IMR-90 (cell line): ENCODE results near the gene KBTBD12. TPM values are rescaled to one million over a fixed set of nuclear protein-coding genes. Genes with fewer than 3 reads are reported as not detected.
A peak's percentile ranks its signal among the peaks of the same experiment; 100 is the strongest.

Experiments used
- ATAC-seq: fragments of 200-7000 bp; cut with Tn5 transposase; 2 replicates; pipeline ENCODE4 v1.9.1; 2020; ENCODE audit warnings: low read depth, mild to moderate bottlenecking, moderate library complexity
- BruUV-seq: library from RNA; stranded (reverse); fragments of 400-500 nt; replicated peaks from 2 replicates; lab custom pipeline; 2021; lab: Mats Ljungman, UMichigan
- CTCF ChIA-PET: fragments of 300-600 bp; formaldehyde crosslinking; extraction: SDS; loops from one replicate; lab custom pipeline; 2021; ENCODE audit warnings: antibody characterized with exemption; lab: Yijun Ruan, JAX
- POLR2A ChIA-PET: fragments of 300-600 bp; sonication (Branson Sonifier 250); formaldehyde crosslinking; loops from one replicate; lab custom pipeline; 2022; ENCODE audit warnings: antibody characterized with exemption; ENCODE audit not compliant: unreplicated experiment; lab: Charles Lee
- DNase-seq: peaks from one replicate; pipeline ENCODE4 v3.0.0; 2013
- H2AFZ ChIP-seq: replicated peaks from 2 replicates; pipeline ENCODE3; 2013; ENCODE audit warnings: low read length, mild to moderate bottlenecking; ENCODE audit not compliant: poor library complexity
- H2AK5ac ChIP-seq: 2 replicates; pipeline ENCODE4 v1.6.1; 2013; ENCODE audit warnings: low read depth, low read length, inconsistent platforms
- H2AK9ac ChIP-seq: replicated peaks from 2 replicates; pipeline ENCODE3; 2013; ENCODE audit warnings: mild to moderate bottlenecking, low read depth, low read length, moderate library complexity; ENCODE audit not compliant: poor library complexity
- H2BK120ac ChIP-seq: 2 replicates; pipeline ENCODE4 v1.6.1; 2013; ENCODE audit warnings: low read depth, low read length, inconsistent platforms
- H2BK15ac ChIP-seq: 3 replicates; pipeline ENCODE4 v1.6.1; 2013; ENCODE audit warnings: low read depth, low read length, inconsistent platforms
- H2BK20ac ChIP-seq: 2 replicates; pipeline ENCODE4 v1.6.1; 2013; ENCODE audit warnings: low read depth, mild to moderate bottlenecking, inconsistent platforms, low read length, moderate library complexity
- H2BK5ac ChIP-seq: 2 replicates; pipeline ENCODE4 v1.6.1; 2013; ENCODE audit warnings: mild to moderate bottlenecking, low read depth, low read length, inconsistent platforms; ENCODE audit not compliant: poor library complexity, severe bottlenecking
- H3K14ac ChIP-seq: replicated peaks from 2 replicates; pipeline ENCODE4 v1.6.1; 2013; ENCODE audit warnings: low read depth, low read length, inconsistent platforms
- H3K18ac ChIP-seq: 2 replicates; pipeline ENCODE4 v1.6.1; 2013; ENCODE audit warnings: low read depth, low read length, control low read depth
- H3K23ac ChIP-seq: 2 replicates; pipeline ENCODE4 v1.6.1; 2013; ENCODE audit warnings: low read depth, low read length, inconsistent platforms
- H3K27ac ChIP-seq: 2 replicates; pipeline ENCODE4 v1.5.1; 2013; ENCODE audit warnings: mild to moderate bottlenecking, control low read depth, low read length; ENCODE audit not compliant: insufficient read depth
- H3K27me3 ChIP-seq: 2 replicates; pipeline ENCODE4 v1.6.1; 2013; ENCODE audit warnings: low read length; ENCODE audit not compliant: control insufficient read depth, insufficient read depth
- H3K36me3 ChIP-seq: 2 replicates; pipeline ENCODE4 v1.6.1; 2013; ENCODE audit warnings: low read length, mixed read lengths; ENCODE audit not compliant: control insufficient read depth, insufficient read depth
- H3K4ac ChIP-seq: 2 replicates; pipeline ENCODE4 v1.6.1; 2013; ENCODE audit warnings: low read depth, low read length, inconsistent platforms
- H3K4me1 ChIP-seq: 2 replicates; pipeline ENCODE4 v1.6.1; 2013; ENCODE audit warnings: low read length, mixed read lengths; ENCODE audit not compliant: control insufficient read depth, insufficient read depth
- H3K4me2 ChIP-seq: 2 replicates; pipeline ENCODE4 v1.6.1; 2013; ENCODE audit warnings: low read depth, mild to moderate bottlenecking, control low read depth, low read length, moderate library complexity
- H3K4me3 ChIP-seq: 2 replicates; pipeline ENCODE4 v1.5.1; 2013; ENCODE audit warnings: low read depth, mild to moderate bottlenecking, control low read depth, low read length, moderate library complexity; ENCODE audit not compliant: insufficient read depth
- H3K56ac ChIP-seq: 2 replicates; pipeline ENCODE4 v1.6.1; 2013; ENCODE audit warnings: low read length, inconsistent platforms; ENCODE audit not compliant: insufficient read depth; ENCODE audit errors: extremely low read depth
- H3K79me1 ChIP-seq, 2 experiments: 2 replicates each; pipeline ENCODE4 v1.6.1; 2013; ENCODE audit warnings: low read length in 2 of 2, inconsistent platforms in 1 of 2, low read depth in 1 of 2
- H3K9ac ChIP-seq: 2 replicates; pipeline ENCODE4 v1.6.1; 2013; ENCODE audit warnings: low read depth, low read length, control low read depth
- H3K9me1 ChIP-seq: 2 replicates; pipeline ENCODE4 v1.6.1; 2013; ENCODE audit warnings: low read length, inconsistent platforms; ENCODE audit not compliant: insufficient read depth
- H3K9me3 ChIP-seq: 2 replicates; pipeline ENCODE4 v1.6.1; 2013; ENCODE audit warnings: low read length; ENCODE audit not compliant: control insufficient read depth, insufficient read depth
- H4K20me1 ChIP-seq: 2 replicates; pipeline ENCODE4 v1.6.1; 2013; ENCODE audit warnings: low read length, inconsistent platforms; ENCODE audit not compliant: insufficient read depth
- H4K5ac ChIP-seq: 2 replicates; pipeline ENCODE4 v1.6.1; 2013; ENCODE audit warnings: mild to moderate bottlenecking, low read depth, low read length, control low read depth
- H4K8ac ChIP-seq, 2 experiments: 2 replicates each; pipeline ENCODE4 v1.6.1; 2013; ENCODE audit warnings: low read depth in 2 of 2, low read length in 2 of 2, control low read depth in 1 of 2, inconsistent platforms in 1 of 2
- H4K91ac ChIP-seq: 2 replicates; pipeline ENCODE4 v1.6.1; 2013; ENCODE audit warnings: low read depth, low read length, inconsistent platforms; ENCODE audit not compliant: insufficient read depth
- CHD1 ChIP-seq: IDR thresholded peaks from 2 replicates; pipeline ENCODE4 v1.6.1; 2012; ENCODE audit warnings: low read depth, low read length, improper control_type of control experiment
- RAD21 ChIP-seq: IDR thresholded peaks from 2 replicates; pipeline ENCODE4 v1.6.1; 2012; ENCODE audit warnings: low read length, improper control_type of control experiment
- SMC3 ChIP-seq: fragments of 150-350 bp; IDR thresholded peaks from 2 replicates; pipeline ENCODE4 v1.6.1; 2016; ENCODE audit warnings: low read depth, mild to moderate bottlenecking, antibody characterized with exemption, low read length, moderate library complexity
- WGBS, 2 experiments: methylation state at CpG; one replicate each; pipeline versions ENCODE4 v1.1.5 to v1.1.7; 2013; ENCODE audit warnings: missing lambda C conversion rate in 2 of 2; ENCODE audit not compliant: insufficient read length in 1 of 2; ENCODE audit errors: extremely low coverage in 2 of 2; 5-methylcytosine and 5-hydroxymethylcytosine counted together
- dilution Hi-C: fragments of 300-500 bp; cut with HindIII; formaldehyde crosslinking; loops from one replicate; pipeline ENCODE4 v1.14.3; 2018; ENCODE audit warnings: low sequenced_read_pairs; ENCODE audit not compliant: unreplicated experiment
- in situ Hi-C: fragments of 300-500 bp; cut with MboI; formaldehyde crosslinking; loops from 3 replicates; pipeline ENCODE4 v1.14.3; 2019; ENCODE audit warnings: low sequenced_read_pairs, inconsistent platforms, mixed read lengths
- intact Hi-C: fragments of 100-400 bp; cut with micrococcal nuclease; formaldehyde crosslinking; loops from 2 replicates; pipeline ENCODE4 v1.10.0; 2022
- polyA plus RNA-seq, 3 experiments: library from polyadenylated mRNA; depleted of rRNA; stranded (reverse); fragments of >200 nt; gene quantifications; 2 replicates each; pipeline ENCODE4 v1.2.3, GENCODE V29; 2012; ENCODE audit warnings: low replicate concordance in 1 of 3
- total RNA-seq: library from RNA; depleted of rRNA; stranded (reverse); fragments of >200 nt; gene quantifications from 2 replicates; pipeline ENCODE4 v1.2.3, GENCODE V29; 2012
- TF ChIP-seq, protein P1 (sequence below): conservative IDR thresholded peaks from 2 replicates; pipeline ENCODE4 v1.5.1; 2012; ENCODE audit warnings: mild to moderate bottlenecking, low read depth, low read length, improper control_type of control experiment

Gene KBTBD12
- total and polyA plus RNA-seq, 2 of the 4 experiments (the other 2 are of a cell fraction): not detected

DNA sequence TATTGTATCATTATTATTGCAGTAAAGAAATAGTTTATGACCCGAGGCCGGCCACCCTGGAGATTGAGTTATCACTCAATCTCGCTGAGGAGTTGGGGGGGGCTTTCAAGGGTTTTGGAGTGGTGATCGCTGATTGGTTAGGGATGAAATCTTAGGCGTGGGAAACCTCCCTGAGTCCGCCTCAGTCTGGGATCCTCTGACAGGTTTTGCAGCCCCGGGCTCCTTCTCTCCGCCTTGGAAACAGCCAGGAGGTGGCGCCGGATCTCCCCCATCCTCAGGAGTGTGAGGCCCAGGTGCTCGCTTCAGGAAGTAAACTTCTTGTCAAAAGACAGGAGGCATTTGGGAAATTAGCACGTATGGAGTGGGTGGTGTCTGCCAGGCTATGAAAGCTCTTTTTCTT is 96.1 kb downstream of the KBTBD12 start:
- H3K4me2 ChIP-seq: no peak overlapping the region
- intact Hi-C loops (no loop called here), dilution Hi-C loops (no loop called here), in situ Hi-C loops (no loop called here)
- H4K91ac ChIP-seq: no peak overlapping the region
- ATAC-seq: no peak
- no peak overlapping the region for H3K4me3 ChIP-seq
- no peak overlapping the region for H3K23ac ChIP-seq
- WGBS, 2 experiments: no CpG with 5 or more reads among the region's 12 CpGs
- ChIA-PET POLR2A (no interaction called here), CTCF (no interaction called here)
- TF ChIP-seq SMC3 (peak; percentile 19; the same call in 1 of the 2 replicates), RAD21 (peak; percentile 24), CHD1 (no peak)
- TF ChIP-seq, protein P1, sequence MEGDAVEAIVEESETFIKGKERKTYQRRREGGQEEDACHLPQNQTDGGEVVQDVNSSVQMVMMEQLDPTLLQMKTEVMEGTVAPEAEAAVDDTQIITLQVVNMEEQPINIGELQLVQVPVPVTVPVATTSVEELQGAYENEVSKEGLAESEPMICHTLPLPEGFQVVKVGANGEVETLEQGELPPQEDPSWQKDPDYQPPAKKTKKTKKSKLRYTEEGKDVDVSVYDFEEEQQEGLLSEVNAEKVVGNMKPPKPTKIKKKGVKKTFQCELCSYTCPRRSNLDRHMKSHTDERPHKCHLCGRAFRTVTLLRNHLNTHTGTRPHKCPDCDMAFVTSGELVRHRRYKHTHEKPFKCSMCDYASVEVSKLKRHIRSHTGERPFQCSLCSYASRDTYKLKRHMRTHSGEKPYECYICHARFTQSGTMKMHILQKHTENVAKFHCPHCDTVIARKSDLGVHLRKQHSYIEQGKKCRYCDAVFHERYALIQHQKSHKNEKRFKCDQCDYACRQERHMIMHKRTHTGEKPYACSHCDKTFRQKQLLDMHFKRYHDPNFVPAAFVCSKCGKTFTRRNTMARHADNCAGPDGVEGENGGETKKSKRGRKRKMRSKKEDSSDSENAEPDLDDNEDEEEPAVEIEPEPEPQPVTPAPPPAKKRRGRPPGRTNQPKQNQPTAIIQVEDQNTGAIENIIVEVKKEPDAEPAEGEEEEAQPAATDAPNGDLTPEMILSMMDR: peak; percentile 29
- H3K4me1 ChIP-seq: peaks cover 2% of the 10 kb centered on the region; the same call in 1 of the 2 replicates
- H3K14ac ChIP-seq: no peak overlapping the region
- no peaks in the 10 kb centered on the region for H3K9me3 ChIP-seq
- H3K27me3 ChIP-seq: peaks cover 16% of the 10 kb centered on the region
- H3K56ac ChIP-seq: no peak overlapping the region
- H3K79me1 ChIP-seq: no peaks in the 10 kb centered on the region
- H4K20me1 ChIP-seq: no peaks in the 10 kb centered on the region
- no peak overlapping the region for H3K18ac ChIP-seq
- no peak overlapping the region for H2BK20ac ChIP-seq
- H2BK5ac ChIP-seq: no peak overlapping the region
- BruUV-seq: no TSS peak
- no peak overlapping the region for H4K8ac ChIP-seq
- no peak overlapping the region for H3K4ac ChIP-seq
- peaks cover 3% of the 10 kb centered on the region; the same call in 1 of the 2 replicates for H3K9me1 ChIP-seq
- H2AK9ac ChIP-seq: no peak overlapping the region
- H2BK120ac ChIP-seq: no peak overlapping the region
- no peak overlapping the region for H2BK15ac ChIP-seq
- H3K27ac ChIP-seq: no peak overlapping the region
- peak; percentile 10 for DNase-seq
- no peak overlapping the region for H4K5ac ChIP-seq
- no peaks in the 10 kb centered on the region for H3K36me3 ChIP-seq
- H2AFZ ChIP-seq: no peak overlapping the region
- H2AK5ac ChIP-seq: no peak overlapping the region
- no peak overlapping the region for H3K9ac ChIP-seq
